ENCODE results near the gene MVB12B.
"Not testable (repeated sequence)": the region's sequence is repeated elsewhere in the genome, so short reads cannot be mapped to it uniquely, and the experiment has no call there.

MVB12B gene

GRCh38 chr9:126474206-126474765 is 147.7 kb downstream of the MVB12B start:
- DNase-seq (ENCODE audit: low spot score) = no peak
- no peak overlapping the region for H3K27ac ChIP-seq
- H3K4me3 ChIP-seq = no peak overlapping the region
- no peak for TF ChIP-seq CTCF (IDR thresholded peaks at IDR 0.05)

- DNase-seq (ENCODE audit: low spot score) = no peak
- Histone ChIP-seq H3K27ac (no peak overlapping the region), H3K4me3 (no peak overlapping the region)
- no peak for TF ChIP-seq CTCF (IDR thresholded peaks at IDR 0.05)
Observed at GRCh38 chr9:126474786-126475485, 148.3 kb downstream of the MVB12B start.

GRCh38 chr9:126475933-126476555 is 149.4 kb downstream of the MVB12B start:
- Histone ChIP-seq H3K4me3 (no peak overlapping the region), H3K27ac (no peak overlapping the region)
- TF ChIP-seq CTCF (IDR thresholded peaks at IDR 0.05) = no peak
- no peak for DNase-seq (ENCODE audit: low spot score)

GRCh38 chr9:126477432-126477831 is 150.8 kb downstream of the MVB12B start:
- not testable (repeated sequence) for H3K27ac ChIP-seq; H3K4me3 ChIP-seq; DNase-seq (ENCODE audit: low spot score)

GRCh38 chr9:126478216-126478981 is 151.8 kb downstream of the MVB12B start:
- no peak for DNase-seq (ENCODE audit: low spot score)
- TF ChIP-seq CTCF (IDR thresholded peaks at IDR 0.05) = no peak
- H3K4me3 ChIP-seq = no peak overlapping the region
- H3K27ac ChIP-seq = no peak overlapping the region

- no peak for TF ChIP-seq CTCF (IDR thresholded peaks at IDR 0.05)
- no peak for DNase-seq (ENCODE audit: low spot score)
- no peak overlapping the region for H3K27ac ChIP-seq
Observed at GRCh38 chr9:126479515-126479914, 152.9 kb downstream of the MVB12B start.

GRCh38 chr9:126480813-126481212 is 154.2 kb downstream of the MVB12B start:
- no peak for DNase-seq (ENCODE audit: low spot score)
- Histone ChIP-seq H3K4me3 (no peak overlapping the region), H3K27ac (no peak overlapping the region)
- no peak for TF ChIP-seq CTCF (IDR thresholded peaks at IDR 0.05)

More at GRCh38 chr9:126479515-126479914, 152.9 kb downstream of the MVB12B start:
- H3K4me3 ChIP-seq = no peak overlapping the region

Data from coronary artery (tissue), 2 donors.